GM12874 (cell line): ENCODE results near the gene MS4A2.

ENCODE experiments used
- TF ChIP-seq, protein P1 (sequence below): IDR thresholded peaks from 2 replicates; pipeline ENCODE4 v1.5.1; 2011; ENCODE audit warnings: low read depth, mild to moderate bottlenecking, control low read depth, low read length, moderate library complexity; ENCODE audit not compliant: insufficient read depth

The MS4A2 gene

GRCh38 chr11:60095477-60096120 is 7.1 kb downstream of the MS4A2 start:
- TF ChIP-seq, protein P1, sequence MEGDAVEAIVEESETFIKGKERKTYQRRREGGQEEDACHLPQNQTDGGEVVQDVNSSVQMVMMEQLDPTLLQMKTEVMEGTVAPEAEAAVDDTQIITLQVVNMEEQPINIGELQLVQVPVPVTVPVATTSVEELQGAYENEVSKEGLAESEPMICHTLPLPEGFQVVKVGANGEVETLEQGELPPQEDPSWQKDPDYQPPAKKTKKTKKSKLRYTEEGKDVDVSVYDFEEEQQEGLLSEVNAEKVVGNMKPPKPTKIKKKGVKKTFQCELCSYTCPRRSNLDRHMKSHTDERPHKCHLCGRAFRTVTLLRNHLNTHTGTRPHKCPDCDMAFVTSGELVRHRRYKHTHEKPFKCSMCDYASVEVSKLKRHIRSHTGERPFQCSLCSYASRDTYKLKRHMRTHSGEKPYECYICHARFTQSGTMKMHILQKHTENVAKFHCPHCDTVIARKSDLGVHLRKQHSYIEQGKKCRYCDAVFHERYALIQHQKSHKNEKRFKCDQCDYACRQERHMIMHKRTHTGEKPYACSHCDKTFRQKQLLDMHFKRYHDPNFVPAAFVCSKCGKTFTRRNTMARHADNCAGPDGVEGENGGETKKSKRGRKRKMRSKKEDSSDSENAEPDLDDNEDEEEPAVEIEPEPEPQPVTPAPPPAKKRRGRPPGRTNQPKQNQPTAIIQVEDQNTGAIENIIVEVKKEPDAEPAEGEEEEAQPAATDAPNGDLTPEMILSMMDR, result no peak

GRCh38 chr11:60097189-60097588 is 8.7 kb downstream of the MS4A2 start:
- TF ChIP-seq, protein P1, result no peak

GRCh38 chr11:60098508-60098907 is 10.0 kb downstream of the MS4A2 start:
- TF ChIP-seq, protein P1, result no peak

DNA sequence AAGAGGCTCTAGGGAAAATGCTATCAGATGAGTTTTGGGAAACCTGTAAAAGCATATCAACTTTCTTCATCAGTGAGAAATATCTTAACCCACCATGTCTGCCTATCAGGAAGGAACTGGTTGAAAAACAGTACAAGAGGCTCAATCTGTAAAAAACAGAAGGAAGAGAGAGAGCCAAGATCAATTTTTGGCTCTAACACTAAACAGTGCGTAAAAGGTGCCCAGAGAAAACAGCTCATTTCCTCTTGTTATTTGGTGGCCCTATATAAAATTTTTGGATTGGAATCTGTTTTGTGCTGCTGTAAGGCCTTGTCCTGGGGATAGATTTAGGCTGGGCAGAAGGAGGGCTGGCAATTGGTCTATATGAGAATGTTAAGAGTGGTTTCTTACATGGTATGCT is 12.1 kb downstream of the MS4A2 start:
- TF ChIP-seq, protein P1, result no peak

GRCh38 chr11:60111793-60112192 is 23.3 kb downstream of the MS4A2 start:
- TF ChIP-seq, protein P1, result no peak

GRCh38 chr11:60116996-60117790 is 28.7 kb downstream of the MS4A2 start:
- TF ChIP-seq, protein P1, result no peak

- TF ChIP-seq, protein P1, result no peak
Observed at GRCh38 chr11:60118338-60118737, 29.9 kb downstream of the MS4A2 start.
